Stimulated activated CD4-positive, alpha-beta T cell treated with anti-CD3 and anti-CD28 coated beads, Interleukin-1b, Interleukin-23, amount 100 ng/mL, for 4 hours (primary cell): ENCODE data around the gene LHCGR.

Experiments used
- DNase-seq, 2 donors: peaks; one replicate each; pipeline ENCODE4 v3.0.0-alpha.2; 2020; ENCODE audit warnings: low read depth in 2 of 2

The LHCGR gene

DNA sequence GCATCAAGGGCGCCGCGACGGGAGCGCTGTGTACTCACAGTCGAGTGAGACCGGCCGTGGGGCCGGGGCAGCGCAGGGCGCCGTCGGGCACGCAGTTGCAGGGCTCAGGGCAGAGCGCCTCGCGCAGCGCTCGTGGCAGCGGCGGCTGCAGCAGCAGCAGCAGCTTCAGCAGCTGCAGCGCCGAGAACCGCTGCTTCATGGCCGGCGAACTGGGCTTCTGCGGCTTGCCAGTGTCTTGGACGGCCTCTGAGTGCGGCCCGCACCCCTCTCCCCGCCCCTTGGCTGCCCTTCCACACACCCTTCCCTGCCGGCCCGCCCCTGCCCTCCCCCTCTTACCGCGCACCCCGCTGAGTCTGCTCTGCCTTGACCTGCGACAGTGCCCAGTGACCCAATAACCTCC, at the start of gene LHCGR:
Gene LHCGR, minus strand, starts transcription at position 252 of the 400 bp plus-strand sequence. Its CDS starts 53 bp downstream, at position 199.
- no peak for DNase-seq

GRCh38 chr2:48799601-48800000, 44.1 kb upstream of the LHCGR start:
- no peak for DNase-seq

DNA sequence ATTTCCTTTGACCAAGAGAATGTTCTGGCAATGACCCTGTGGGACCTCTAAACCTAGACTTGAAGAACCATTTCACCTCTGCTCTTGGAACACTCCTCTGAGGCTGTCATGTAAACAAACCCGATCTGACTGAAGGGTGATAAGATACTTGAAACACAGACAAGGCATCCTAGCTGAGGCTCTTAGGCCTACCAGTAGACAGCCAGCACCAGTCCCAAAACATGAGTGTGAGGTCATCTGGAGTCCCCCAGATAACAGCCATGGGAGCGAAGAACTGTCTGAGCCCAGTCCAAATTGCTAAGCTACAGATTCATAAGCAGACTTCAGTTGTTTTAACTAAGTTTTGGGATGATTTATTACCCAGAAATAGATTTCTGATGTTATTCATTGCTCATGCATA, 39.5 kb upstream of the LHCGR start:
- no peak for DNase-seq

DNA sequence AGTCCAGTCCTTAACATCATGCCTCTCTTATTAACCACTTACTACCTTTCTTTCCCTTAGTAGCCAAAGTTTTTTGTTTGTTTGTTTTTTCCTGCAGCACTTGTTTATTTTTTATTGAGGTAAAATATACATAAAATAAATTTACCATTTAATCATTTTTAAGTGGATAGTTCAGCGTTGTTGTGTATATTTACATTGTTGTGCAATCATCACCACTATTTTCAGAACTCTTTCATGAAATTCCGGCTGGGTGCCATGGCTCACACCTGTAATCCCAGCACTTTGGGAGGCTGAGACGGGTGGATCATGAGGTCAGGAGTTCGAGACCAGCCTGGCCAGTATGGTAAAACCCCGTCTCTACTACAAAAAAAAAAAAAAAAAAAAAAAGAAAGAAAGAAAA, 38.1 kb upstream of the LHCGR start:
- DNase-seq, result no peak

DNA sequence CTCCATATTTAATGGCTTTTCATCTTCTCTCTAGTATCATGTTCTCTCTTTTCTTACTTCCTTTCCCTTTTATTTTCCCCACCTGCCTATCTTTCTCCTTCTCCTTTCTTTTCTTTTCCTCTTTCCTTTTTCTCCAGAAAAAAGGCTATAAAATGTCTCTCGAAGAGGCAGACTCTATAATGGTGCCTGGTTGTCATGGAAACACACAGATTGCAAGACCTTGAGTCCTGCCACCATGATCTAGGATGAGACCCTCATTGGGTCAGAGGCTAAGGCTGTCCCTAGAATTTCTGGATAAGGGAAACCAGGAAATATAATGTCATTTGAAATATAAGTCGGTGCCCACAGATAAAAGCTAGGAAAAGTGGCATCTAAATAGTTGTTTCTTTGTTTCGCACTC, 36.5 kb upstream of the LHCGR start:
- DNase-seq, result no peak

GRCh38 chr2:48790407-48791170, 35.1 kb upstream of the LHCGR start:
- DNase-seq, result no peak

- no peak for DNase-seq
Observed at GRCh38 chr2:48787580-48787979, 32.1 kb upstream of the LHCGR start.

GRCh38 chr2:48781366-48781765, 25.8 kb upstream of the LHCGR start:
- DNase-seq, result no peak

DNA sequence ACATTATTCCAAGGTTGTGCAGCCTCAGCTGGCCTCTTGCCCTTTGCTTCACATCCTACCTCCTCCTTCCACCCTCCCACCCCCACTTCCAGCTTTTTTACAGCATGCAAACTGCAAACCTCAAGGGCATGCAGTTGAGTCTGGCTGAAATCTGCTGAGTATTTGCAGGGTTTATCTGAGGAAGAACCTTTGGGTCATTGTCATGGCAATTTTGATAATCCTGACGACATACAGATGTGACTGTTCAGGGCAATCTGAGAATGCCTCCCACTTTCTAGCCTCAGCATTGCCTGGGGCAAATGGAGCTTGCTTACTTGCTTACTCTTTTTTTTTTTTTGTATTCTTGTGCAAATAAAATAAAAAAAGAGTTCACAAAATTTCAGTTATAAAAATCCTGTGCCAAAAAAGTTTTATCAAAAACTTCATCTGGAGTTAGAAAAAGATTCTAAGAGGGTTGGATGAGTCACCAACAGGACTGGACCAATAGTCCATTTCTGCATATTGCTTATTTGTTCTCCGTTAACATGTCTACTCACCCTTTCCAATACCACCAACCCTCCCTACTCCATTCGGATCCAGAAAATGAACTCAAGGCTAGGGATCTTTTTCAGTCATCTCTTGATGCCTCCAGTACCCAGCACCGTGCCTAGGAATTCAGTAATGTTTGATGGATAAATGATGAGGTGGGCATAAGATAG, 23.6 kb upstream of the LHCGR start:
- no peak for DNase-seq

DNA sequence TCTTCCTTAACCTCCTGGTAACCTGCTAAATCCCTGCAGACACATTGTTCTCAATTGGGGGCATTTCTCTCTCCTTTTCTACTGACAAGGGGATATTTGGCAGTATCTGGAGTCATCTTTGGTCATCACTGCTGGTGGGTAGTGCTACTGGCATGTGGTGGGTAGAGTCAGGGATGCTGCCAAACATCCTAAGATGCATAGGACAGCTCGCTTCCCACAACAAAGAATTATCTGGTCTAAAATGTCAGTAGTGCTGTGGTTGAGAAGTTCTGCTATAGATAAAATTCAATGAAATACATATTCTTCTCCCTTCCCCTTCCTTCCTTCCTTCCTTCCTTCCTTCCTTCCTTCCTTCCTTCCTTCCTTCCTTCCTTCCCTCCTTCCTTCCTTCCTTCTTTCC, 18.7 kb upstream of the LHCGR start:
- no peak for DNase-seq

DNA sequence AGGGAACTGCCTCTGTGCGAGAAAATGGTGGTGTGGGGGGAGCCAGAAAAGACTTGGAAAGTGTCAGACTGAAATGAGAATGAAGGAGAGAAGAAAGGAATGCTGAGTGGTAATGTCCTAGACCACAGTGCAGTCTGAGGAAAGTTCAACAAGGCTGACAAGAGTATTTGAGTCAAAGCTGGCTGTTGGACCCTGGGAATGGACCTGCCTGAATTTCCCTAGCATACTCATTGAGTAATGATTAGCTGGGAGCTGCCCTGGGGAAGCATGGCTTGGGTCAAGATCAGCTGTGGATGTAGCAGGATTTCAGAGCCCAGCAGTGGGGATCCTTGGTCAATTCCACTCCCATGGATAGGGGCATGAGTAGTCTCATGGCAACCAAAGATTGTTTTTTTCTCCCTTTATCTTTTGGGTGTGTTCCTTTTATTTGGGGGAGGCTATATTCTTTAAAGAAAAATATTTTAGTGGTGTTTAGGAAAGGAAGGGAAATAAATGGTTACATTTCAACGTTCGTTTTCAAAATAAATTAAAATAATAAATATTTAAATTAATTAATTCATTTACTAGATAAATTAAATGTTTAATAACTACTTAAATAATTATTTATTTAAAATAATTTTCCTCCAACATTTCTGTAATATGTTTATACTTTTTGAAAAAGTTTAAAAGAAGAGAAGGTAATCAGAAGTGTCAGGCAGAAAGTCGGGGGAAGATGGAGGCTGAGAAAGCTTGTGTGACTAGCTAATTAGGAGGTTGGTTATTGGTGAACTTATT, 15.9 kb upstream of the LHCGR start:
- DNase-seq, result no peak

GRCh38 chr2:48770181-48770580, 14.7 kb upstream of the LHCGR start:
- DNase-seq, result no peak

DNA sequence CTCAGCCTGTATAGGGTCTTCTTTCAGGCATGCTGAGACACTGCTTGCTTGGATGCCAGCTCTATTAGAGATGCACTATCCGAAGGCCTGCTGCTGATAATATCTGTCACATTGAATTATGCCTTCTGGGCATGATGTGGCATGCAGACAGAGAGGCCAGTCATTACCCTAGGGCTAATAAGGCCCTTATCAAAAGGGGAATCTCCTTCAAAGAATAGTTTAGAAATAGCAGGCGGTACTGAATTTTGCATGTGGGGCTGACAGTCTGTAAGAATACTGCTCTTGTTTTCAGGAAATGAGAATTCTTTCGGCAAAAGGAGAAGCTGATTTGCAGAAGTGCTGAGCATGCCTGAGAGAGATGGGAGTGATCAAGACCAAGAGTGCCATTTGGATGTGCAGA, 13.1 kb upstream of the LHCGR start:
- DNase-seq, result no peak

- no peak for DNase-seq
Observed at GRCh38 chr2:48767330-48767729, 11.8 kb upstream of the LHCGR start.

GRCh38 chr2:48760826-48761225, 5.3 kb upstream of the LHCGR start:
- DNase-seq, result no peak

GRCh38 chr2:48759682-48760081, 4.2 kb upstream of the LHCGR start:
- DNase-seq, result no peak

DNA sequence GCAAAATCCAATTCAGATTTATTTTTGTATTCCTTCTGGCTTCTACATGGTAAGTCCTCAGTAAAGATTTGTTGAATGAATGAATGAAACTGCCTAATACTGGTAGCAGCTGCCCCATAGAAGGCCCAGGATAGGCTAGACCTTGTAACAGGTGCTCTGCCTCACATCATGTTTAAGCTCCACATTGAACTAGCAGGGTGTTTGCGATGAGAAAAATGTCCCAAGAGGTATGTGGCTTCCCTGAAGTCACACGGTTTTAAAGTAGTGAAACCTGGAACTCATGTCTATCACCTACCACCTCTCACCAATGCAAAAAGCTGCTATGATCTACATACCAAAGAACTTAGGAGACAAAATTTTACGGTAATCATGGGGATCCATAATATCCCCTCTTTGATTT, 765 bp upstream of the LHCGR start:
- DNase-seq, result no peak

DNA sequence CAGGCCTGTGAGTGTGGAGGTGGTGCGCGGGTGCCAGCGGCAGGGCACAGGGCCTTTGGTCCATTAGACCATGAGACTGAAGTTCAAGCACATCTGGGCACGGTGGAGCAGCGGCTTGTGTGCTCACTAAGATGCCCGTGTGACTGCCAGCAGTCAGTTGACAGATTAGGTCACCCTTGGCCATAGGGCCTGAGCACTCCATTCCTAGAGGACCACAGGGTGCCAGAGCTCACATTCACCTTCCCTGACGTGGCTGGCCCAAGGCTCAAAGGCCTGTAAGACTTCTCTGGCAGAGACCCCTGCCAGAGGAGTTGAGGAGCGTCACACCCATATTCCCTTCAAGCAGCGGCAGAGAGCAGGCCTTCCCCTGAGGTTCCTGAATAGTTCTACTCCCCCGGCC, 650 bp downstream of the LHCGR start:
- DNase-seq, result no peak

GRCh38 chr2:48753228-48753627, 2.3 kb downstream of the LHCGR start:
- no peak for DNase-seq

GRCh38 chr2:48750128-48750739, 5.3 kb downstream of the LHCGR start:
- no peak for DNase-seq

GRCh38 chr2:48749291-48750127, 6.0 kb downstream of the LHCGR start:
- no peak for DNase-seq
